Measurements from ENCODE around the gene PTK6.
"Not testable (repeated sequence)": the region's sequence is repeated elsewhere in the genome, so short reads cannot be mapped to it uniquely, and the experiment has no call there.

PTK6 gene

GRCh38 chr20:63493563-63494020 is 43.6 kb downstream of the PTK6 start:
- no peak for DNase-seq (ENCODE audit: low spot score)

- DNase-seq (ENCODE audit: low spot score): no peak
These were observed 44.2 kb downstream of the PTK6 start for GRCh38 chr20:63492982-63493381.

DNA sequence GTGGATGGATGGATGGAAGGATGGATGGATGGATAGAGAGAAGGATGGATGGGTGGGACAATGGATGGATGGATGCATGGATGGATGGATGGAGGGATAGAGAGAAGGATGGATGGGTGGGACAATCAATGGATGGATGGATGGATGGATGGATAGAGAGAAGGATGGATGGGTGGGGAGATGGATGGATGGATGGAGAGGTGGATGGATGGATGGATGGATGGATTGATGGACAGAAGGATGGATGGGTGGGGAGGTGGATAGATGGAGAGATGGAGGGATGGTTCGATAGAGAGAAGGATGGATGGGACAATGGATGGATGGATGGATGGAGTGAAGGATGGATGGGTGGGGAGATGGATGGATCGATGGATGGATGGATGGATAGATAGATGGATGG is 44.7 kb downstream of the PTK6 start:
- no peak for DNase-seq (ENCODE audit: low spot score)

- DNase-seq (ENCODE audit: low spot score): no peak
These were observed 45.4 kb downstream of the PTK6 start for GRCh38 chr20:63491635-63492230.

DNA sequence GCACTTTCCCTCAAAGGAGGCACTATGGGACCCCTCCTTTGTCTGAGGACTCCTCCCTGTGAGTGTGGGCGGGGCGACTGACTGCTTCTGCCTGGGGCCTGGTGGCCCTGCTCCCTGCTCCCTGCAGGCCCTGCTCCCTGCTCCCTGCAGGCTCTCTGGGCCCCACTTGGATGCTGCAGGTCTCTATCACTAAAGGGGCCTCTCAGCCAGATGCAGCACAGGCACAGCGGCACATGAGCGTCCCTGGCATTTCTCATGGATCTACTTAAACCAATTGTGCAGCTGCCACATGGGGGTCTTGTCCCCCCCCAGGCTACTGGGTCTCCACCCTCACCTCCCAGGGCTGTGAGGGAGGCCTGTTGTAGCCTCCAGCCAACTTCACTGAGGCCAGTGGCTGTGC is 46.1 kb downstream of the PTK6 start:
- no peak for DNase-seq (ENCODE audit: low spot score)

DNA sequence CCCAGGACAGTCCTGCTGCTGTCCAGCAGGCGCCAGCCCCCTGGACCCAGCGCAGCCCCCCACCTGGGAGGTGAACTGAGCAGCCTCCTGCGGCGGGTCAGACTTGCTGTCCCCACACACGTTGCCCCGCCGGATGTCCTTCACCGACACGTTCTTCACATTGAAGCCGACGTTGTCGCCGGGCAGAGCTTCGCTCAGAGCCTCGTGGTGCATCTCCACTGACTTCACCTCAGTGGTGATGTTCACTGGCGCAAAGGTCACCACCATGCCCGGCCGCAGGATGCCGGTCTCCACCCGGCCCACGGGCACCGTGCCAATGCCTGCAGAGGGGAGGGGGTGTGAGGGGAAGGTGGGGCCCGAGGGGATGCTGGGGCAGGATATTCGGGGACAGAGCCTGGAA is 46.8 kb downstream of the PTK6 start:
- no peak for DNase-seq (ENCODE audit: low spot score)

DNA sequence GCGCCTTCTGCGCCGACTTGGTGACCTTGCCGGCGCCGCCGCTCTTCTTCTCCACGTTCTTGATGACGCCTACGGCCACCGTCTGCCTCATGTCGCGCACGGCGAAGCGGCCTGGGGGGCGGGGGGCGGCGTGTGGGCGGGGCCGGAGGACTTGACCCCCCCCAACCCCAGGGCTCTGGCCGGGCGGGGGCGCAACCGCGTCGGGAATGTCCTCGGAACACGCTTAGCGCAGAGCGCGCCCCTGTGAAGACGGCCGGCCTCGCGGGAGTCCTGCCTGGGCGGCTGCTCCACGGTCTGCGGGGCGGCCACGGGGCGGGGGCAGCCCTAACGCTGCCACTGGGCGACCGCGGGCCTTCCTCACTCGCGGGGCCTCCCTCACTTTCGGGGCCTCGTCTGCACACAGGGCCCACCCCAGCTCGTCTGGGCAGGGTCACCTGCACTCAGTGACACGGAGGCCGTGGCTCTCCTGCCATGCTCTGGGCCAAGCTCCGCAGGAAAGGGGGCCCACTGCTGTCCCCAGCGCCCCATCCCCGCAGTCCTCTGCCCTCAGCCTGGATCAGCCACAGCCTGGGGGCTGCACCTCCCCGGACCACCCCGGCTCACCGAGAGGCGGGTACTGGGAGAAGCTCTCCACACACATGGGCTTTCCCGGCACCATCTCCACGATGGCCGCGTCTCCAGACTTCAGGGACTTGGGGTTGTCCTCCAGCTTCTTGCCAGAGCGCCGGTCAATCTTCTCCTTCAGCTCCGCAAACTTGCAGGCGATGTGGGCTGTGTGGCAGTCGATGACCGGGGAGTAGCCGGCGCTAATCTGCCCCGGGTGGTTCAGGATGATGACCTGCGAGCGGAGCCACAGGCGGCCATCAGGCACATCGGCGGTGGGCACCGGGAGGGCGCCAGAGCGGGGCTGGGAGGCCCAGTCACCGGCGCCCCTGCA is 48.6 kb downstream of the PTK6 start:
- DNase-seq (ENCODE audit: low spot score): no peak

DNA sequence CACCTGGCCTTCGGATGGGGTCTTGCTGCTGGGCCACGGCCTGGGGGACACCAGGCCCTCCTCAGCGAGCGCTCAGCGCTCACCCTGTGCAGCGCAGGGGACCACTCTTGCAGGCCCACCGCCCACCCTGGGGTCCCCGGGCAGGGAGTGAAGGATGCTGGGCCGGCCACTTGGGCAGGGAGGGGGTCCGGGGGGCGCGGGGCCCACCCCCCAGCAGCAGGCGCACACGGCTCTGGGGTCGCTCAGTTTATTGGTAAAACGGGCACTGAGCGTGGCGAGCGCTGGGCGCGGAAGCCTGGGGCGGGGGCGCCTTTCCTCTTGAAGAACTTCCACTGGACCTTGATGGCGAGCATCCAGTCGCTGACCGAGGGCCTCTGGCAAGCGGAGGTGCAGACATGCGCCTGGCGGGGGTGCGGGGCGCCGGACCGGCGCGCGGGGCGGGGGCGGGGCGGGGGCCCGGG is 49.4 kb downstream of the PTK6 start:
- DNase-seq (ENCODE audit: low spot score): no peak

DNA sequence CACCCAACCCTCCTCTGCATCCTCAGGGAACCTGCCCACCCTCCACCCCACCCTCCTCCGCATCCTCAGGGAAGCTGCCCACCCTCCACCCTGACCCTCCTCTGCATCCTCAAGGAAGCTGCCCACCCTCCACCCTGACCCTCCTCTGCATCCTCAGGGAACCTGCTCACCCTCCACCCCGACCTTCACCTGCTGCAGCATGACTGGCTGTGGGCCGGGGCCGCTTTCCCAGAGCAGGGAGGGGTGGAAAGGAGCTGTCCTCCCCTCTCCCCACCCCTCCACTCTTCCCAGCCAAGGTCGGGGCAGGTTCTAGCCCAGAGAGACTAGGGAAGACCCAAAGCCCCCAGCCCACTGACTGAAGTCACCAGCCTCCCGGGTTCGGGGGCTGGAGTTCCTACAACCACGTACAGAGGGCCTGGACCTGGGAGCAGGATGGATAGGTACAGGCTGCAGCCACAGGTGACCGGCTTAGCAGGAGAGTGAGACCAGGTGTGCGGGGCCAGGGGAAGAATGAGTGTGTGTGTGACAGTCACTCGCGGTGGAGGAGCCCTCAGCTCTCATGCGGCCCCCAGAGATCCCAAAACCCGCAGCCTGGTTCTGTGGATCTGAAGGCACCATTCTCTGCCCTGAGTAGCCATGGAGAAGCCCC is 49.9 kb downstream of the PTK6 start:
- no peak for DNase-seq (ENCODE audit: low spot score)

GRCh38 chr20:63486300-63486855 is 50.8 kb downstream of the PTK6 start:
- no peak for DNase-seq (ENCODE audit: low spot score)

GRCh38 chr20:63484651-63485403 is 52.3 kb downstream of the PTK6 start:
- no peak for DNase-seq (ENCODE audit: low spot score)

GRCh38 chr20:63484236-63484635 is 52.9 kb downstream of the PTK6 start:
- no peak for DNase-seq (ENCODE audit: low spot score)

GRCh38 chr20:63483834-63484233 is 53.3 kb downstream of the PTK6 start:
- no peak for DNase-seq (ENCODE audit: low spot score)

DNA sequence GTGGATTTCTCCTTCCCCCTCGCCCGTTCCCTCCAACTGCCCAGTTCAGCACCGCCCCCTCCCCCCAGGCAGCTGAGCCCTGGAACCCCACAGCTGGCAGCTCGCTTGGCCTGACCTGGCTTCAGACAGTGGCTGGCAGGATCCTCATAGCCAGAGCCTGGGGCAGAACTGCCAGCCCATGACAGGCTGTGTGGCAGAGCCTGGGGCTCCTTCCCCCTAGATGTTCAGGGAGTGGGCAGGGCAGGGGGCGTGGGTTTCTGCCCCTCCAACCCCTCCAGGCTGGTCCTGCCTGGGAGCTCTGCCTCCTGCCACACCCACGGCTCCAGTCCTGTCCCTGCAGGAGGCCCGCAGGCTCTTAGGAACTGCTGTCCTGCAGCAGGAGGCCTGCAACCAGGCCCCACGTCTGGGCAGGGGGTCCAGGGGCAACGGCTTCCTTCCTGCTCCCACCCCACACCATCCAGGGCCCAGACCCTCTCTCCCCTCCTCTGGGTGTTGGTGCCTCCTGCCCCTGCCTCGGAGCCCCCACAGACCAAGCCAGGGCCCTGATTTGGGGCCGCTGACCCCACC is 55.1 kb downstream of the PTK6 start:
- no peak for DNase-seq (ENCODE audit: low spot score)

- DNase-seq (ENCODE audit: low spot score): no peak
These were observed 55.7 kb downstream of the PTK6 start for GRCh38 chr20:63481503-63481902.

GRCh38 chr20:63479695-63480419 is 57.3 kb downstream of the PTK6 start:
- not testable (repeated sequence) for DNase-seq (ENCODE audit: low spot score)

DNA sequence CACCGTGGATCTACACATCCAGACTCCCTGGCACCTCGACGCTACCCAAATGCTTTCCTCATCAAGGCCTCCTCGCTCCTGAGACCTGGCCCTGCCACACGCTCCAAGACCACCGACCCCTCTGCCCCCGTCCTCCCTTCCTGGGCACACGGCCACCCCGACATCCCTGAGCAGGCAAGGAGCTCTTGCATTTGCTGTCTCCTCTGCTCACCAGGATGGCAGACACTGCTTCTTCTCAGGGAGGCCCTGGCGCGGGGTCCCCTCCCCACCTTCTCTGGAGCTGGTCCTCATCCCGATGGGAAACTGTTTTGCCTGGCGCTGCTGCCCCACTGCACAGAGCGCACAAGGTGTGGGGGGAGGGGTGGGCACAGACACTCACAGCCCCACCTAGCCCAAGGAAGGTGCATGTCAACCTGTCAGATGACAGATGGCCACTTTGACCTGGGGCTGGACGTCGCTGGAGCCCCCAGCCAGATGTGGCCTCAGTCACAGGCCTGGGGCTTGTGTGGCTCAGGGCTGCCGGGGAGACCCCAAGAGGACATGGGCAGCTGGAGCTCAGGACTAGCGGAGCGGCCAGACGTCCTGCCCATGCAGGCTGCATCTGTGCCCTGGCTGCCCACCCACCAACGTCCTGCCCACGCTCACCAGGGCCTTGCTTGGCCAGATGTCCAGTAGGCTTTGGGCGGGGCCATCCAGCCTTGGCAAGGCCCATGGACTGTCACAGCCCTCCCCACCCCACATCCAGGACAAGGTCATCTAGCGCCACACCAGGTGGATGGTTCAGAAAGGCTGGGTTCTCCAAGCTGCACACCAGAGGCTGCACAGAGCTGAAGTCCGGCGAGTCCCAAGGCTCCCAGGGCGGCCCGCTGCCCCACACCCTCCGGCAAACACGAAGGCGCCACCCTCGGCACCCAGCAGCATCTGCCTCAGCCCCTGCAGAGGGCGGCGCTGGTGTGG is 58.6 kb downstream of the PTK6 start:
- DNase-seq (ENCODE audit: low spot score): no peak

Measured in COLO829 (cell line).